Erythroblast (primary cell): Measurements from ENCODE around the gene GMPPB.
A peak's percentile ranks its signal among the peaks of the same experiment; 100 is the strongest.

Experiments used
- GATA1 ChIP-seq: IDR thresholded peaks from 2 replicates; pipeline ENCODE4 v1.6.1; 2011; ENCODE audit warnings: low read depth, mild to moderate bottlenecking, control low read depth, low read length, moderate library complexity
- POLR2A ChIP-seq: IDR thresholded peaks from 2 replicates; pipeline ENCODE4 v1.6.1; 2011; ENCODE audit warnings: mild to moderate bottlenecking, low read length

DNA sequence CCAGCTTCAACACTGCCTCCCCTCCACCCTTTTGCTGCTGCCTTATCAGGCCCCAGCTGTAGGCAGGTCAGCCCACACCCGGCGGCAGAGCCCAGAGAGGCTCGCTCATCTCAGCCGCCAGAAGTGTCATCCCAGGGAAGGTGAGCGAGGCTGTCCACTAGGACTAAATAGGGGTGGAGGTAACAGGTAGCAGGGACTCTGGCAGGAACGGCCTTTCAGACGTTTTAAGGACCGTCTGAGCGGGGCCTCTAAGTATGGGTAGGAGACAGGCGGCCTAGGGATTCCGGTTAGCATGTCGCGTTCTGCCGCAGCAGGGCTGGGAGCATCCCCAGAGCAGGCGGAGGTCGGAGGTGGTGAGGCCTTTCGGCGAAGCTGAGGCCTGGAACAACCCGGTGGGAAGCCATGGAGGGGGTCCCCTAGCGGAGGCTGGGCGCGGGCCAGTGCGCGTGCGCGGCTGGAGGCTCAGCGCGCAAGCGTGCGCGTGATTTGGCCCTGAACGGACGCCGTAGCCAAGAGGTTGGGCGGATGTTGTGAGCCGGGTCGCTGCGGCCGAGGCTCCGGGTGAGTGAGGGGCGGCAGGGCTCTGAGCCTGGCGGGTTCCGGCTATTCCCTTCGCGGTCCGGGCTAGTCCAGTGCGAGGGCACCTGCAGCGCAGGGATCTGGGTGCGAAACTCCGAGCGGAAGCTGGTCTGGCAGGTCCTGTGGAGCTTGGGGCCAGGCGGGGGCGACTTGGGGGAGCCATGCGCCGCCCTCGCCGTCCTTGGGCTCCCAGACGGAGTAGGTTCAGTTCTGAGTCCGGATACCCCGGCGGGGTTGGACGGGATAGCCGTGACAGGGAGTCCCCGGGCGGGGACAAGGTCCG is 34.5 kb downstream of the GMPPB start, which contains the start of the genes MST1 and RNF123:
- TF ChIP-seq POLR2A (peak; percentile 84), GATA1 (no peak)
